ENCODE measurements around the gene SERP2.
"Not testable (repeated sequence)": the region's sequence is repeated elsewhere in the genome, so short reads cannot be mapped to it uniquely, and the experiment has no call there.

SERP2 gene

GRCh38 chr13:44373601-44374347 lies at the start of gene SERP2:
TSS of gene SERP2 (plus strand) at chr13:44373824. CDS start at chr13:44374026, 202 bp downstream.
- DNase-seq, result no peak

GRCh38 chr13:44326961-44327360 lies 46.7 kb upstream of the SERP2 start:
- no peak for DNase-seq

- not testable (repeated sequence) for DNase-seq
Observed at GRCh38 chr13:44329041-44329440, 44.6 kb upstream of the SERP2 start.

- DNase-seq, result no peak
Observed at GRCh38 chr13:44329909-44330545, 43.6 kb upstream of the SERP2 start.

- no peak for DNase-seq
Observed at GRCh38 chr13:44331446-44331845, 42.2 kb upstream of the SERP2 start.

GRCh38 chr13:44331912-44332851 lies 41.4 kb upstream of the SERP2 start:
- no peak for DNase-seq

DNA sequence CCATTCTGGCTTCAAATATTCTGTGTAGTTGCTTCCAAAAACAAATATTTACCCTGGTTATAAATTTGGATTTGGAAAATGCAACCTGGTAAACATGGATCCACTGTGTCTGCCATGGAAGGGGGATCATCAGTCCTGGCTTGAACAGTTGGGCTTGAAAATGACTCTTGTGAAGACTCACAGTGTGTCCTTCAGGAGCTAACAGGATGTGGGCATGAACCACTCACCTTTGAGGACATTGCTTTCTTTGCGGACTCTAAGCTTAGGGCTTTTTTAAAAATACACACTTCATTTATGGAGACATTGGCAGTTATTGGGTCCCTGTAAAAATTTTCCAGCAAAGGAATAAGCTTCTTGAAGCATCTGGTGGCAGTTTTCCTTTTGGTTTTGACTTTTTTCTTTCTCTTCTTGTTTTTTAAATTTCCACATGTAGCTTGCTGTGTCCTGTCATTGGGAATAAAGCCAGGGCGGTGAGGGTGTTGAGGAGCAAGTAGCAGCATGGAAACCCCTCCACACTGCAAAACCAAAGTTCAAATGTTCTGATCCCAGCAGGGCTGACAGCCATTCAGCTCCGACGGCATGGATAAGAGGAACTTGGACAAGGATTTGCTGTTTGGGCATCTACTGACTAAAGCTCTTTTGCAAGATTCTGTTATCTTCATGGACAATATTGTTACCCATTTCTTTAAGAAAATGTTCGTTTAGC lies 39.5 kb upstream of the SERP2 start:
- no peak for DNase-seq

DNA sequence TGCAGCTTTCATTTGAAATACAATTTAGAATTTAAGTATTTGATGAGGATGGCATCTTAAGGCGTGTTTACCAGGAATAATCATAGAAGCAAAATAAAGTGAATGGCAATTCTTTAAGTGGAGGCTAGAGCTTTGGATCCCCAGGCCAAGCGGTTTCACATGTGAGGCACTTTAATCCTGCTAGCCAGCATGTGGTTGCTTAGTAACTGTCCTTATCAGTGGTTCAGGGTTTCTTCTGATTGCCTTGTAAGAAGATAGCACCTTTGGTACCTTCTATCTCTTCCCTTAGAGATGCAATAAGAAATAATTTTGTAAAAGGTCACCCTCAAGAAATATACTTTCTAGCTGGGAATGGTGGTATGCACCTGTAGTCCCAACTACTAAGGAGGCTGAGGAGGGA lies 38.9 kb upstream of the SERP2 start:
- DNase-seq, result no peak

GRCh38 chr13:44336934-44337333 lies 36.7 kb upstream of the SERP2 start:
- no peak for DNase-seq

GRCh38 chr13:44337581-44337980 lies 36.0 kb upstream of the SERP2 start:
- no peak for DNase-seq

DNA sequence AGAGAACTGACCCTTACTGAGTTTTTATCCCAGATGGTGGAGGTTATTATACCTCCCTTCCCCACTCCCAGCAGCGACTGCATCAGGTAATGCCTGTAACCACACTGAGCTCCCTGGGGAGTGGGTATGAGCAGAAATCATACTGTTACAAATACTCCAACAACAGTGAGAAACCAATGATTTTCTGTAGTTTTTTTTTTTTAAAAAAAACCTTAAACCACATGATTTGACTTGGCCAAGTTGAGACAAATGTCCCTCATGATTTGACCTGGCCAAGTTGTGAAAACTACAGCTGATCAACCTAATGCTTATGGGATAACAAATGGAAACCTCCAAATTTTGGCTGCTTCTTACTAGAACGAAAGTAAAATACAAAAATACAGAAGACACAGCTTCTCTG lies 33.1 kb upstream of the SERP2 start:
- no peak for DNase-seq

GRCh38 chr13:44342741-44343140 lies 30.9 kb upstream of the SERP2 start:
- DNase-seq, result no peak

DNA sequence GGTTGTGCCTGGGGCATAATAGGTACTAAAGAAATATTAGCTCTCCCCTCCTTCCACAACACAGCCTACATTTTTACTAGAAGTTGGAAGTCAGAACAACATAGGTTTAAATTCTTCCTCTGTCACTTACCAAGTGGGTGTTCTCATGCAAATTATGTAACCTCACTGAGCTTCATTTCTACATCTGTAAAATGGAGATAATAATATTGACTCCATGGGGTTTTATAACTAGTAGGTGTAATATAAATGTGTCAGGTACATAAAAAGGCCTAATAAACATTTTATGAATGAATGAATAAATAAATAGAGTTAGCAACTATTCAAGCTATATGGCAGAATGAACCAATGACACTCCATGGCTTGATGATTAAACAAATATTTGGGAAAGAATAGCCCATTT lies 27.1 kb upstream of the SERP2 start:
- no peak for DNase-seq

- DNase-seq, result no peak
Observed at GRCh38 chr13:44347301-44347700, 26.3 kb upstream of the SERP2 start.

DNA sequence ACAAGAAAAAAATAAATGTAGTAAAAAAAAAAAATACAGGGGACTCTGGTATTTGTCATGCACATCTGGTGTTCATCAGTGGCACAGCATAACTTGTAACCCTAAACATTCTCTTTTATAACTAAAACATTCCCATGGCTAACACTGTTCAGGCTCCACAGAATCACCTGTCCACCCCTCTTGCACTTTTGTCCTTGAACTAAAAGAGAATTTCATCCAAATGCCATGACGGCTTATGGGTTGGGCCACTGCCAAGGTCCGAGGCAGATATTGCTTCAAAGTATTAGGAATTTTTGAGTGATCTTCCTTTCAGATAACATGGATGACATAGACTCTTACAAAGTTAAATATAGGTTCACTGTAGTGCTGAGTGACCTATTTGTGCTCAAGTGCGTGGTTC lies 25.7 kb upstream of the SERP2 start:
- no peak for DNase-seq

DNA sequence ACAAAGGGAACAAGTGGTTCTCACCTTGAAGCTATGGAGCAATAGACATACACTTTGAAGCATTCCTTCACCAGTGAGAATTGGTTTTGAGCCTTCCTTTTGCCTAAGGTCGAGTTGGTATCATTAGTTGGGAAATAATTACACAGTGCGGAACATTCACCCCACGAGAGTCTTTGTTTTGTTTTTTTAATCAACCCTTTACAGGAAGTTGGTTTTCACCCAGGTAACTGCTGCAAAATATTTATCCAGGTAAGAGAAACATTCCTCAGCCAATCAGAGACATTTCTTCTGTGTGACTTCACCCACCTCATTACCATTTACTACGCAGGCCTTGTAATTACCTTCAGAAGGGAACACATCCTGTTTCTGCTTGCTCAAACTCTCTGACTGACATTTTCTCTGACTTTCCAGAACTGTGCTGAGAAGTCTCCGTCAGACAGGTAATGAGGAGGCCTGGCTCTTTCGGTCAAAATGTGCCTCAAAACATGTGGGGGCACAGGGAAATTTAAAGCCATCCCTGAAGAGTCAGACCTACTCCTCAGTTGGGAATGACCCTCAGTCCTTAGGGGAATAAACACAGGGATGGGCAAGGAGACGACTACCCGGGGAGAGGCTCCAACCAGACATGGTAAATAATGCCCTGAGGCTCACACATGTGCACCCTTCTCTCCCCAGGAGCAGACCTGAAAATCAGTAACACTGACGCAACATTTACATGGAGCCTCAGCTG lies 22.7 kb upstream of the SERP2 start:
- DNase-seq, result no peak

- DNase-seq, result no peak
Observed at GRCh38 chr13:44351505-44351854, 22.1 kb upstream of the SERP2 start.

DNA sequence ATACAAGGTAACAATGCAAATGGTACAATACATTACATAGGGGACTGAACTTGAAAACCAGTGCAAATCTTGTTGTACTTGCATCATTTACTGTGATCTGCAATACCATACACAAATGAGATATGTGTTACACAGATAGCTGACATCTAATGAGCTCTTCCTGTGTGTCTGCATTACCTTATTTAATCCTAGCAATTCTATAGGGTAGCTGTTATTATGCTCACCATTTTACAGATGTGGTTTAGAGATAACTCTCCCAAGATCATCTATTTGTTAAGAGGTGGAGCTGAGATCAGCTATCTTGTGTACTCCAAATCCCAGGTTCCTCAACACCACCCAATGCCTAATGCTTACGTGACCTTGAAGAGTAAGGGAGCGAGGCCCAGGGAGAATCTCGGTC lies 21.4 kb upstream of the SERP2 start:
- DNase-seq, result no peak

DNA sequence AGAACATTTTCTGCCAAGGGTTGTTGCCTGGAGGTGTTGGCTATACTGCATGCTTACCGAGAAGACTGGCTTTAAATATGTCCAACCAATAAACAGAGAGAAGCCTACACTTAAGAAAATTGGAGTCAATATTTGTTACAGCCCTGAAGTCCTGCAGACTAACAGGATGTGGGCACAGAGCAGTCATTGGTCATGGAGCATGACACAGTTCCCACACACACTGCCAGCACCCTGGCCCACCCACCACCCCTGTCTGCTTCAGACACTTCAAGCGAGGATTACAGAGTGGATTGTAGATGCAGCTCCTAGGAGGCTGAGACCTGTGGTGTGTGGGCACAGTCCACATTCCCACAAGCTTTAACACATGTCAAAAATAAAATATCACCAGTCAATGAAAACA lies 21.0 kb upstream of the SERP2 start:
- no peak for DNase-seq

DNA sequence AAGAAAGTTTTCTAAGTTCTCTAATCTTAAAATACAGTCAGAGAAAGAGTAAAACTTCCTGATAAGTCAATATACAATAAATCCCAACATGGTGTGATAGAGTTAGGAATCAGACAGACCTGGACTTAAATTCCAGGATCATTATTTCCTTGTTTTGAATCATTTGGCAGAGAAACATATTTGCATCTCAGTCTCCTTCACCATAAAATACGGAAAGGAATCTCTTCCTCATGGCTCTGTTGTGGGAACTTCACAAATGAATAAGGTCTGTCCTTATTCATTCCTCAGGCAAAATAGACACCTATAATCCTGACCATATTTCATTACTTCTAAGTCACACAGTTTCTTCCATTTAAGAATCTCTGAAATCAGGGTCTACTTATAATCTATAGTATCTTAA lies 19.3 kb upstream of the SERP2 start:
- no peak for DNase-seq

DNA sequence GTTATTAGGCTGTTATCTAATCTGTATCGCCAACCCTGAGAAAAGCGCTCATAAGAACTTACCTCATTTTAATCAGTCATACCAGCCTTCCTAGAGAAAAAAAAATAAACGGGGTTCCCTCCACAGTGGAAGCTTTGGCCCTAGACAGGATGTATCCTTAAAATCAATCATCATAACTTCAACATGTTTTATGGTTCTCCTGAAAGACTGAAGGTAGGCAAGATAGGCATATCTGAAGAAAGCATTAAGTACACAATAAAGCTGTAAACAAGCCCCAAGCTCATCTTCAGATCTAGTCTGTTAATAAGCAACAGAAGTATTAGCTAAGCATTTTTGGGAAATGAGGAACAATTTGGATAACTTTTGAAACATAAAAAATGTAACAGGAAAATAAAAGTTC lies 18.7 kb upstream of the SERP2 start:
- DNase-seq, result no peak

DNA sequence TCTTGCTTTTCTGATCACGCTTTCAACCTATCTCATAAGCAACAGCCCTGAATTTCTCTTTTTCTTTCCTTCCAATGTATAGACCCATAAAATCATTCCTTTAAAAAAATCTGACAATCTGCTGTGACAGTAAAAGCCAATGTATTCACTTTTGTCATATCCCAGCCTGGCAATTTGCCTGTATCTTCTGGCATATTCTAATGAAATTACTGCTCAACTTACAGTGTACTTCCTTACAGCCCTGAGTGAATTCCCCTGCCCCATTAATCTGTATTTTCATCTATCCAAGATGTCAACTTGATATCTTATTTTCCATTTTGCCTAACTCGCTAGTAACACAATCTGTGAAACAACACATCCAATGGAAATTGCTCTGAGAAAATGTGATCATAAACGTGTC lies 18.0 kb upstream of the SERP2 start:
- DNase-seq, result no peak

Data from NCI-H2029 treated with DMSO at 0.1 percent for 48 hours (cell line).